Upper lobe of left lung (tissue), 6 donors: ENCODE measurements around the gene THBD. TPM values are rescaled to one million over a fixed set of nuclear protein-coding genes. Genes with fewer than 3 reads are reported as not detected.

ENCODE experiments used
- ATAC-seq, 2 donors: fragments of 200-7000 bp; cut with Tn5 transposase; one replicate each; pipeline ENCODE4 v1.9.1; 2022; ENCODE audit warnings: mild to moderate bottlenecking in 2 of 2, moderate library complexity in 2 of 2; ENCODE audit not compliant: low FRiP score in 2 of 2
- DNase-seq, 2 donors: peaks; one replicate each; pipeline ENCODE4 v3.0.0-alpha.2; 2019 to 2020
- H3K27ac ChIP-seq, 4 donors: fragments of 200-600 bp; sonication (generic); one replicate each; pipeline ENCODE4 v1.5.1; 2016 to 2019
- H3K27me3 ChIP-seq, 4 donors: fragments of 200-600 bp; sonication (generic); one replicate each; pipeline ENCODE4 v1.5.1; 2017 to 2019
- H3K36me3 ChIP-seq, 4 donors: fragments of 200-600 bp; sonication (generic); one replicate each; pipeline ENCODE4 v1.5.1; 2016 to 2019
- H3K4me1 ChIP-seq, 4 donors: fragments of 200-600 bp; sonication (generic); one replicate each; pipeline ENCODE4 v1.5.1; 2018 to 2019
- H3K4me3 ChIP-seq, 4 donors: fragments of 200-600 bp; sonication (generic); one replicate each; pipeline ENCODE4 v1.5.1; 2017 to 2019; ENCODE audit warnings: mild to moderate bottlenecking in 2 of 4, moderate library complexity in 1 of 4
- H3K9me3 ChIP-seq, 4 donors: fragments of 200-600 bp; sonication (generic); one replicate each; pipeline ENCODE4 v1.5.1; 2018 to 2019
- CTCF ChIP-seq, 6 experiments: fragments of 450-650 bp in 4 of 6; fragments of 200-600 bp in 2 of 6; sonication (generic) in 2 of 6; IDR thresholded peaks; one replicate each; pipeline ENCODE4 v1.5.1; 2016 to 2019; ENCODE audit warnings: antibody characterized with exemption in 6 of 6
- EP300 ChIP-seq, 4 donors: sonication (generic); formaldehyde crosslinking; IDR thresholded peaks; one replicate each; pipeline ENCODE4 v1.5.1; 2017; ENCODE audit warnings: antibody characterized with exemption in 4 of 4, control low read depth in 2 of 4
- POLR2A ChIP-seq, 4 donors: fragments of 450-650 bp; IDR thresholded peaks; one replicate each; pipeline ENCODE4 v1.5.1; 2016 to 2017; ENCODE audit warnings: antibody characterized with exemption in 4 of 4, mild to moderate bottlenecking in 2 of 4
- POLR2AphosphoS5 ChIP-seq, 2 donors: sonication (generic); formaldehyde crosslinking; IDR thresholded peaks; one replicate each; pipeline ENCODE4 v1.5.1; 2017; ENCODE audit warnings: antibody characterized with exemption in 2 of 2
- WGBS, 2 donors: methylation state at CpG; one replicate each; pipeline ENCODE4 v1.1.5; 2017 to 2018; 5-methylcytosine and 5-hydroxymethylcytosine counted together
- total RNA-seq, 6 donors: library from RNA; depleted of rRNA in 4 of 6; stranded (reverse); fragments of >200 nt in 4 of 6; gene quantifications; one replicate each; pipeline versions ENCODE4 v1.1.0 to v1.2.1, GENCODE V29; 2016 to 2021
- donor health status: DM: no; HTN: no; CAD: no; lungs with moderate emphysema.
- donor health status: DM: no; HTN: yes; CAD: no; lungs with severe emphysema.

THBD gene
- total RNA-seq, 6 donors from 2014 or later, result 17.8 to 235 (median 88.1) TPM

GRCh38 chr20:23081263-23081819, 31.9 kb upstream of the THBD start:
- peak overlapping the region; percentile 89 to 97 (median 92) for H3K27ac ChIP-seq
- DNase-seq, result no peak

GRCh38 chr20:23080521-23080920, 31.0 kb upstream of the THBD start:
- Histone ChIP-seq H3K36me3 (peaks cover 0 to 11% (median 0%) of the 10 kb centered on the region in 4 donors), H3K4me3 (peak overlapping the region in 1 of 4 donors; percentile 54), H3K9me3 (no peaks in the 10 kb centered on the region), H3K27ac (peak overlapping the region in 2 of 4 donors; percentile 22 to 89), H3K4me1 (peaks cover 8 to 66% (median 26%) of the 10 kb centered on the region in 4 donors), H3K27me3 (no peaks in the 10 kb centered on the region)
- TF ChIP-seq POLR2AphosphoS5 (IDR thresholded peaks at IDR 0.05) (peak in 1 of 2 donors; percentile 74), CTCF (IDR thresholded peaks at IDR 0.05) (no peak)
- DNase-seq (no peak), ATAC-seq (no peak)
- 70 to 71% methylated on average over 10 of the region's 10 CpGs for WGBS, 2 donors

More at GRCh38 chr20:23081263-23081819, 31.9 kb upstream of the THBD start:
- no peak for TF ChIP-seq EP300 (IDR thresholded peaks at IDR 0.05)
- TF ChIP-seq CTCF (IDR thresholded peaks at IDR 0.05), result no peak
- TF ChIP-seq POLR2A (IDR thresholded peaks at IDR 0.05), result no peak
- no peak for TF ChIP-seq POLR2AphosphoS5 (IDR thresholded peaks at IDR 0.05)
- no peak for ATAC-seq
- H3K4me1 ChIP-seq, result peaks cover 8 to 73% (median 27%) of the 10 kb centered on the region in 4 donors
- no peaks in the 10 kb centered on the region for H3K9me3 ChIP-seq
- peak overlapping the region in 2 of 4 donors; percentile 52 to 54 for H3K4me3 ChIP-seq
- no peaks in the 10 kb centered on the region for H3K27me3 ChIP-seq
- WGBS, 2 donors, result 68% methylated on average over 9 of the region's 9 CpGs
- peaks cover 0 to 11% (median 0%) of the 10 kb centered on the region in 4 donors for H3K36me3 ChIP-seq

GRCh38 chr20:23079926-23080325, 30.5 kb upstream of the THBD start:
- H3K27me3 ChIP-seq, result no peaks in the 10 kb centered on the region
- no peak overlapping the region for H3K4me3 ChIP-seq
- whole genome bisulfite sequencing, 2 donors, result 64 to 81% methylated on average over 2 of the region's 2 CpGs
- TF ChIP-seq POLR2A (IDR thresholded peaks at IDR 0.05) (no peak), POLR2AphosphoS5 (IDR thresholded peaks at IDR 0.05) (no peak), CTCF (IDR thresholded peaks at IDR 0.05) (no peak), EP300 (IDR thresholded peaks at IDR 0.05) (no peak)
- DNase-seq (no peak), ATAC-seq (no peak)
- H3K4me1 ChIP-seq, result peaks cover 8 to 60% (median 26%) of the 10 kb centered on the region in 4 donors
- peak overlapping the region in 1 of 4 donors; percentile 22 for H3K27ac ChIP-seq
- H3K36me3 ChIP-seq, result peaks cover 0 to 11% (median 0%) of the 10 kb centered on the region in 4 donors
- no peaks in the 10 kb centered on the region for H3K9me3 ChIP-seq

GRCh38 chr20:23079016-23079351, 29.5 kb upstream of the THBD start:
- no peak overlapping the region for H3K27ac ChIP-seq
- ATAC-seq, result no peak
- WGBS, 2 donors, result 68 to 70% methylated on average over 6 of the region's 6 CpGs
- no peak for DNase-seq
- H3K4me1 ChIP-seq, result peaks cover 8 to 52% (median 26%) of the 10 kb centered on the region in 4 donors
- H3K36me3 ChIP-seq, result peaks cover 0 to 11% (median 0%) of the 10 kb centered on the region in 4 donors
- no peaks in the 10 kb centered on the region for H3K27me3 ChIP-seq
- H3K4me3 ChIP-seq, result no peak overlapping the region
- TF ChIP-seq CTCF (IDR thresholded peaks at IDR 0.05) (peak in 1 of 6 experiments; percentile 12), POLR2A (IDR thresholded peaks at IDR 0.05) (no peak), POLR2AphosphoS5 (IDR thresholded peaks at IDR 0.05) (no peak)
- no peaks in the 10 kb centered on the region for H3K9me3 ChIP-seq
